ENCODE data around the gene RAB3D. TPM values are rescaled to one million over a fixed set of nuclear protein-coding genes. Genes with fewer than 3 reads are reported as not detected.
"Not testable (repeated sequence)": the region's sequence is repeated elsewhere in the genome, so short reads cannot be mapped to it uniquely, and the experiment has no call there.

Gene RAB3D
- total and polyA plus RNA-seq, 3 experiments from 2014 or later, result 3.2 to 4.5 (median 3.7) TPM

- CTCF ChIA-PET, result no interaction called here
- Mint-ChIP-seq H3K4me1 (peaks cover 7 to 17% (median 11%) of the 10 kb centered on the region in 3 donors), H3K36me3 (no peaks in the 10 kb centered on the region), H3K4me3 (peak within 1 kb of the TSS; percentile 64 to 84 (median 77)), H3K9me3 (no peaks in the 10 kb centered on the region), H3K27me3 (peaks cover 11 to 15% of the 10 kb centered on the region in 2 donors), H3K27ac (peak within 1 kb of the TSS in 7 of 8 donors; percentile 7 to 94 (median 73))
- no peaks in the 10 kb centered on the region for H3K9me3 ChIP-seq (ENCODE audit: low read length)
- POLR2A ChIA-PET, result no interaction called here
- H3K36me3 ChIP-seq (ENCODE audit: insufficient read depth, low read length), result no peaks in the 10 kb centered on the region
- peak; percentile 74 to 83 (median 79) for DNase-seq
- H3K27me3 ChIP-seq (ENCODE audit: insufficient read depth, low read length, poor library complexity, severe bottlenecking), result no peaks in the 10 kb centered on the region
- H3K4me3 ChIP-seq (ENCODE audit: low read length), result peak within 1 kb of the TSS; percentile 3
- H3K4me1 ChIP-seq (ENCODE audit: insufficient read depth, low read length), result peaks cover 6% of the 10 kb centered on the region
- H3K27ac ChIP-seq (ENCODE audit: low read depth, low read length), result no peak within 1 kb of the TSS
Measured at GRCh38 chr19:11355160-11356073, 16.0 kb upstream of the RAB3D start, which contains the start of gene PLPPR2. Gene PLPPR2 (plus strand): TSS chr19:11355432. CDS start chr19:11357674, 2,242 bp downstream.

- Mint-ChIP-seq H3K27me3 (peaks cover 11 to 15% of the 10 kb centered on the region in 2 donors), H3K27ac (peak overlapping the region in 2 of 8 donors; percentile 62 to 94), H3K4me1 (peaks cover 7 to 17% (median 11%) of the 10 kb centered on the region in 3 donors), H3K4me3 (peak overlapping the region in 3 of 7 donors; percentile 2 to 44 (median 19))
- H3K27me3 ChIP-seq (ENCODE audit: insufficient read depth, low read length, poor library complexity, severe bottlenecking); DNase-seq; POLR2A ChIA-PET; H3K4me1 ChIP-seq (ENCODE audit: insufficient read depth, low read length); H3K27ac ChIP-seq (ENCODE audit: low read depth, low read length); H3K9me3 ChIP-seq (ENCODE audit: low read length); H3K36me3 Mint-ChIP-seq; H3K36me3 ChIP-seq (ENCODE audit: insufficient read depth, low read length); H3K9me3 Mint-ChIP-seq; CTCF ChIA-PET; H3K4me3 ChIP-seq (ENCODE audit: low read length): not testable (repeated sequence)
Measured at GRCh38 chr19:11354102-11354501, 14.6 kb upstream of the RAB3D start.

DNA sequence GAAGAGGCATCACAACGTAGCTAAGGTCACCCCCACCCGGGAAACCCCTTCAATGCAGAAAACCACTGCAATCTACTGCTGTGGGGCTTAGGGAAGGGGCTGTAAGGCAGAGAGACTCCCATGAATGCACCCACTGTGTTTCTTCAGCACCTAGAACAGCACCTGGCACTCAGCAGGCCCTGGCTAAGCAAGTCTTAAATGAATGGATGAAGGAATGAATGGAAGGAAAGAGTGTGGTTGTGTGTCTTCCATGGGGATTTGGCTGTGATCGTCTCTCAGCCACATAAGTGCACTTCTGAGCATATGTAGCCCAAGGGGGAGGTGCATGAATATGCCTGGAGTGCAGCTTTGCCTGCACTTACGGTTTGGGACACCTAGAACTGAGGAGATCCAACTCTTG is 9.7 kb upstream of the RAB3D start:
- Mint-ChIP-seq H3K4me3 (no peak overlapping the region), H3K9me3 (peaks cover 0 to 2% (median 0%) of the 10 kb centered on the region in 5 donors), H3K4me1 (peaks cover 23 to 31% (median 30%) of the 10 kb centered on the region in 3 donors), H3K27me3 (peaks cover 0 to 4% of the 10 kb centered on the region in 2 donors), H3K27ac (no peak overlapping the region), H3K36me3 (peaks cover 2 to 8% (median 8%) of the 10 kb centered on the region in 3 donors)
- H3K4me1 ChIP-seq (ENCODE audit: insufficient read depth, low read length), result peaks cover 20% of the 10 kb centered on the region
- H3K9me3 ChIP-seq (ENCODE audit: low read length), result no peaks in the 10 kb centered on the region
- H3K4me3 ChIP-seq (ENCODE audit: low read length), result no peak overlapping the region
- no peak for DNase-seq
- POLR2A ChIA-PET, result no interaction called here
- no peak overlapping the region for H3K27ac ChIP-seq (ENCODE audit: low read depth, low read length)
- no peaks in the 10 kb centered on the region for H3K36me3 ChIP-seq (ENCODE audit: insufficient read depth, low read length)
- no peaks in the 10 kb centered on the region for H3K27me3 ChIP-seq (ENCODE audit: insufficient read depth, low read length, poor library complexity, severe bottlenecking)
- CTCF ChIA-PET, result no interaction called here

GRCh38 chr19:11347546-11348039 is 8.1 kb upstream of the RAB3D start:
- Histone ChIP-seq H3K36me3 (ENCODE audit: insufficient read depth, low read length) (no peaks in the 10 kb centered on the region), H3K4me3 (ENCODE audit: low read length) (no peak overlapping the region), H3K9me3 (ENCODE audit: low read length) (no peaks in the 10 kb centered on the region), H3K27ac (ENCODE audit: low read depth, low read length) (no peak overlapping the region), H3K27me3 (ENCODE audit: insufficient read depth, low read length, poor library complexity, severe bottlenecking) (no peaks in the 10 kb centered on the region), H3K4me1 (ENCODE audit: insufficient read depth, low read length) (peaks cover 20% of the 10 kb centered on the region)
- no peak for DNase-seq
- ChIA-PET POLR2A (interaction anchor here (0.5 to 1.8 kb wide), 2 partner anchors 24 to 27 kb away, joined by 3 to 24 read pairs; partner anchors contain the start of gene SWSAP1), CTCF (interaction anchor here (1.3 to 2.8 kb wide), 3 partner anchors 27 to 33 kb away, joined by 3 to 12 read pairs (median 5); partner anchors contain the start of gene SWSAP1)
- H3K4me1 Mint-ChIP-seq, result peaks cover 23 to 31% (median 30%) of the 10 kb centered on the region in 3 donors
- peaks cover 0 to 2% (median 0%) of the 10 kb centered on the region in 5 donors for H3K9me3 Mint-ChIP-seq
- H3K27ac Mint-ChIP-seq, result peak overlapping the region in 6 of 8 donors; percentile 37 to 97 (median 93)
- peaks cover 2 to 10% (median 8%) of the 10 kb centered on the region in 3 donors for H3K36me3 Mint-ChIP-seq
- peak overlapping the region; percentile 86 to 99 (median 95) for H3K4me3 Mint-ChIP-seq
- peaks cover 0 to 2% of the 10 kb centered on the region in 2 donors for H3K27me3 Mint-ChIP-seq

GRCh38 chr19:11346104-11346940 is 6.9 kb upstream of the RAB3D start, which contains the start of the genes CCDC159 and TMEM205:
Gene CCDC159 (plus strand): TSS chr19:11346519. CDS start chr19:11346607, 88 bp downstream.
Gene TMEM205 (minus strand): TSS chr19:11346268. CDS start chr19:11345619, 649 bp downstream.
- peak within 1 kb of the TSS; percentile 69 to 97 (median 93) for H3K27ac Mint-ChIP-seq
- ChIA-PET POLR2A (interaction anchor here (0.7 to 1.8 kb wide), 5 partner anchors 12 to 35 kb away, joined by 3 to 24 read pairs (median 5); partner anchors contain the start of gene SWSAP1), CTCF (interaction anchor here (0.7 to 2.8 kb wide), 4 partner anchors 23 to 137 kb away, joined by 3 to 12 read pairs (median 4); partner anchors contain the start of gene SWSAP1)
- peak within 1 kb of the TSS; percentile 86 to 99 (median 95) for H3K4me3 Mint-ChIP-seq
- peaks cover 0 to 2% of the 10 kb centered on the region in 2 donors for H3K27me3 Mint-ChIP-seq
- H3K9me3 ChIP-seq (ENCODE audit: low read length), result no peaks in the 10 kb centered on the region
- peak within 1 kb of the TSS; percentile 72 for H3K27ac ChIP-seq (ENCODE audit: low read depth, low read length)
- peaks cover 2 to 12% (median 8%) of the 10 kb centered on the region in 3 donors for H3K36me3 Mint-ChIP-seq
- H3K9me3 Mint-ChIP-seq, result peaks cover 0 to 2% (median 0%) of the 10 kb centered on the region in 5 donors
- DNase-seq, result peak; percentile 98 to 99 (median 98)
- no peaks in the 10 kb centered on the region for H3K36me3 ChIP-seq (ENCODE audit: insufficient read depth, low read length)
- H3K27me3 ChIP-seq (ENCODE audit: insufficient read depth, low read length, poor library complexity, severe bottlenecking), result no peaks in the 10 kb centered on the region
- peak within 1 kb of the TSS; percentile 85 for H3K4me3 ChIP-seq (ENCODE audit: low read length)
- peaks cover 23 to 31% (median 30%) of the 10 kb centered on the region in 3 donors for H3K4me1 Mint-ChIP-seq
- H3K4me1 ChIP-seq (ENCODE audit: insufficient read depth, low read length), result peaks cover 20% of the 10 kb centered on the region

DNA sequence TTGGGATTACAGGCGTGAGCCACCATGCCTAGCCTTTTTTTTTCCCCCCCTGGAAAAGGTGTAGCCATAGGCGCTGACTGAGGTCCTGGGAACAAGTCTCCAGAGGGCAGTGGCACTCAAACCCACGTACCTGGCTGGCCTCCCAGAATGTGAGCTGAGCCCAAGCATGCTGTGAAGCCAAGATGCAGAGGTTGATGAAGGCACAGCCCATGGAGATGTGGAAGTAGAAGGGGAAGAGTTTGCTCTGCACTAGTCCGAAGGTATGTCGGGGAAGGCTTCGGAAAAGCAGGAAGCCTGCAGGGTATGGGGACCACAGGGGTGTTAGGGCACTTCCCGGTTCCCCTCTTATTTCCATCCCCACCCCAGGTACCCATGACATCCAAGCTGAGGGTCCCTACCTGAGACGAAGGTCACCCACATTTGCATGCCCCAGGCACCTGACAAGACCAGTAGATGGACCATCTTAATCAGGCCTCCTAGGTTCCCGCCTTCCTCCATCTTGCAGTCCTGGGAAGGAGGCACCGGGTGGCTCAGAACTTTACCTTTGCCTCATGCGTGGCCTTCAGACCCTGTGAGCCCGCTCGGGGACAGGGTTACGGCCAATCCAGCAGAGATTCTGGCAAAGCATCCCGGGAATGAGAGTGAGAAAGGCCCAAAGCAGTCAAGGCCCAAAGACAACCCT is 5.8 kb upstream of the RAB3D start:
- CTCF ChIA-PET, result interaction anchor here (0.7 to 1.9 kb wide), 2 partner anchors 30 to 138 kb away, joined by 3 to 5 read pairs; partner anchors contain the start of gene SWSAP1
- H3K9me3 Mint-ChIP-seq, result peaks cover 0 to 2% (median 0%) of the 10 kb centered on the region in 5 donors

More for the DNA sequence above, 5.8 kb upstream of the RAB3D start:
- peak overlapping the region; percentile 85 for H3K4me3 ChIP-seq (ENCODE audit: low read length)
- Mint-ChIP-seq H3K4me1 (peaks cover 23 to 31% (median 30%) of the 10 kb centered on the region in 3 donors), H3K27me3 (peaks cover 0 to 2% of the 10 kb centered on the region in 2 donors), H3K36me3 (peaks cover 2 to 12% (median 8%) of the 10 kb centered on the region in 3 donors), H3K4me3 (peak overlapping the region; percentile 86 to 99 (median 95)), H3K27ac (peak overlapping the region; percentile 69 to 97 (median 93))
- no peaks in the 10 kb centered on the region for H3K27me3 ChIP-seq (ENCODE audit: insufficient read depth, low read length, poor library complexity, severe bottlenecking)
- peak overlapping the region; percentile 72 for H3K27ac ChIP-seq (ENCODE audit: low read depth, low read length)
- no peaks in the 10 kb centered on the region for H3K9me3 ChIP-seq (ENCODE audit: low read length)
- POLR2A ChIA-PET, result interaction anchor here (0.7 to 1.8 kb wide), 3 partner anchors 13 to 36 kb away, joined by 3 to 24 read pairs (median 8); partner anchors contain the start of gene SWSAP1
- DNase-seq, result no peak
- peaks cover 20% of the 10 kb centered on the region for H3K4me1 ChIP-seq (ENCODE audit: insufficient read depth, low read length)
- no peaks in the 10 kb centered on the region for H3K36me3 ChIP-seq (ENCODE audit: insufficient read depth, low read length)

All from CD8-positive, alpha-beta memory T cell (primary cell).